ENCODE measurements around the gene LAPTM4A. TPM values are rescaled to one million over a fixed set of nuclear protein-coding genes. Genes with fewer than 3 reads are reported as not detected.
A peak's percentile ranks its signal among the peaks of the same experiment; 100 is the strongest.

LAPTM4A gene
- total and polyA plus RNA-seq, 10 donors = 54.9 to 158 (median 113) TPM

DNA sequence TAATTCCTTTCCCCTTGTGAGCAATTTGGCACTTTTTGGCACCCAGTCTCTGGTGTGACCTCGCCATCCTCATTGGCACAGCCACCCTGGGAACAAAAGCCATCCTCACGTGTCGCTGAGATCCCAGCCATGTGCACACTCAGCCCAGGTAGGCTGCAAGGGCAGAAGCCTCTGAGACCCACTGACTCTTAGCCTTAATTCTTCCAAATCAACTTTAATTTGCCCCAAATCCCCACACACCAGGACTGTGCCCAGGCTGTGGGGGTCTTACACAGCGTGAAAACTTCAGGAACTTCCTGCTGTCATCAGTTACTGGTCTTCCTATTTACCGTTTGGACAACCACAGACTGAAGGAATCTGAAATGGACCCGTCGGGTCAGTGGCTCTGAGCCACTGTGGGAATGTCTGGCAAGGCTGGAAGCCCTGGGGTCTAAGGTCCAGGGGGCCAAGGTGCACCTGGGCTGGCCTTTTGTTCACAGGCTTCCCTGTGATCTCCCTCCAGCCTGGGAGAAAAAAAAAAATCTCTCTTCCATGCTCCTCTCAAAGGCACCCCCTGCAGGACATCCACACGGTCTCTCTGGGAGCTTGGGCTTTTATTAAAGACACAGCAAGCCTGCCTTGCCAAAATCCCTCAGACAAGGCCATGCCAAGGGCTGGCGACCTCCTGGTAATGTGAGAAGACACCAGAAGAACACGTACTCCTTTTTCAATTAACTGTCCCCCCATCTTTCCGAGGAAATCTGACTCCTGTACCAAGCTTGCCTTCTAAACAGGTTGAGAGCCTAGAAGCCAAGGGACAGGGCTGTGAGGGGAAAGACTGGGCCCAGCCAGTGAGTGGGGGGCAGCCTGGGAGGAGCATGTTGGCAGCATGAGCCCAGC is 42.1 kb upstream of the LAPTM4A start:
- no peak for TF ChIP-seq POLR2AphosphoS5 (IDR thresholded peaks at IDR 0.05)
- TF ChIP-seq, protein P1, sequence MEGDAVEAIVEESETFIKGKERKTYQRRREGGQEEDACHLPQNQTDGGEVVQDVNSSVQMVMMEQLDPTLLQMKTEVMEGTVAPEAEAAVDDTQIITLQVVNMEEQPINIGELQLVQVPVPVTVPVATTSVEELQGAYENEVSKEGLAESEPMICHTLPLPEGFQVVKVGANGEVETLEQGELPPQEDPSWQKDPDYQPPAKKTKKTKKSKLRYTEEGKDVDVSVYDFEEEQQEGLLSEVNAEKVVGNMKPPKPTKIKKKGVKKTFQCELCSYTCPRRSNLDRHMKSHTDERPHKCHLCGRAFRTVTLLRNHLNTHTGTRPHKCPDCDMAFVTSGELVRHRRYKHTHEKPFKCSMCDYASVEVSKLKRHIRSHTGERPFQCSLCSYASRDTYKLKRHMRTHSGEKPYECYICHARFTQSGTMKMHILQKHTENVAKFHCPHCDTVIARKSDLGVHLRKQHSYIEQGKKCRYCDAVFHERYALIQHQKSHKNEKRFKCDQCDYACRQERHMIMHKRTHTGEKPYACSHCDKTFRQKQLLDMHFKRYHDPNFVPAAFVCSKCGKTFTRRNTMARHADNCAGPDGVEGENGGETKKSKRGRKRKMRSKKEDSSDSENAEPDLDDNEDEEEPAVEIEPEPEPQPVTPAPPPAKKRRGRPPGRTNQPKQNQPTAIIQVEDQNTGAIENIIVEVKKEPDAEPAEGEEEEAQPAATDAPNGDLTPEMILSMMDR (IDR thresholded peaks at IDR 0.05 in 8 of 11, conservative IDR thresholded peaks at IDR 0.05 in 3 of 11) = peak in 6 of 11 experiments; percentile 10 to 44 (median 30)
- Histone ChIP-seq H3K4me1 (peaks cover 0 to 8% (median 5%) of the 10 kb centered on the region in 6 donors), H3K27ac (no peak overlapping the region), H3K9me3 (no peaks in the 10 kb centered on the region), H3K27me3 (replicated peaks in 1 of 7) (peaks cover 0 to 28% (median 0%) of the 10 kb centered on the region in 7 donors), H3K4me3 (no peak overlapping the region), H3K36me3 (no peaks in the 10 kb centered on the region)
- WGBS, 5 donors = 53 to 69% (median 60%) methylated on average over 9 to 11 of the region's 11 CpGs
- intact Hi-C loops (cut with DNase I; ENCODE audit: low total_unique reads) = no loop called here
- no peak for DNase-seq

DNA sequence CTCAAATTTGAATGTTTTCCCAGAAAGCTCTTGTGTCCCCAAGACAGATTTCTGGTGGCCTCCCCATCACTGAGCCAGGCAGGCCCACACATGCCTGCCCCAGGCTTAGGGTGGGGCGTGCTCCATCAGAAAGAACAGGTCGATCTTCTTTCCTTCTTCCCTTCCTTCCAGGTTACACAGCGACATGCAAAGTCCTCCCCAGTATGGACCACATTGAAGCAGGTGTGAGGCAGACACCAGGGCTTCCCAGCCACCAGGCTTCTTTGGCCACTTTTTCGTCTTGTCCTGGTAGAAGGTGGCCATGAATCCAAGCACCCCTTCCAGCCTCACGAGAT is 41.4 kb upstream of the LAPTM4A start:
- Histone ChIP-seq H3K27ac (no peak overlapping the region), H3K4me1 (peaks cover 0 to 2% (median under 1%) of the 10 kb centered on the region in 6 donors), H3K36me3 (no peaks in the 10 kb centered on the region), H3K9me3 (no peaks in the 10 kb centered on the region), H3K27me3 (replicated peaks in 1 of 7) (peaks cover 0 to 25% (median 0%) of the 10 kb centered on the region in 7 donors), H3K4me3 (no peak overlapping the region)
- intact Hi-C loops (cut with DNase I; ENCODE audit: low total_unique reads) = no loop called here
- no peak for DNase-seq
- WGBS, 5 donors = 87 to 94% (median 88%) methylated on average over 5 of the region's 5 CpGs
- TF ChIP-seq, protein P1 (IDR thresholded peaks at IDR 0.05 in 8 of 11, conservative IDR thresholded peaks at IDR 0.05 in 3 of 11) = no peak
- TF ChIP-seq POLR2AphosphoS5 (IDR thresholded peaks at IDR 0.05) = no peak
- no peak for TF ChIP-seq POLR2A (IDR thresholded peaks at IDR 0.05)

DNA sequence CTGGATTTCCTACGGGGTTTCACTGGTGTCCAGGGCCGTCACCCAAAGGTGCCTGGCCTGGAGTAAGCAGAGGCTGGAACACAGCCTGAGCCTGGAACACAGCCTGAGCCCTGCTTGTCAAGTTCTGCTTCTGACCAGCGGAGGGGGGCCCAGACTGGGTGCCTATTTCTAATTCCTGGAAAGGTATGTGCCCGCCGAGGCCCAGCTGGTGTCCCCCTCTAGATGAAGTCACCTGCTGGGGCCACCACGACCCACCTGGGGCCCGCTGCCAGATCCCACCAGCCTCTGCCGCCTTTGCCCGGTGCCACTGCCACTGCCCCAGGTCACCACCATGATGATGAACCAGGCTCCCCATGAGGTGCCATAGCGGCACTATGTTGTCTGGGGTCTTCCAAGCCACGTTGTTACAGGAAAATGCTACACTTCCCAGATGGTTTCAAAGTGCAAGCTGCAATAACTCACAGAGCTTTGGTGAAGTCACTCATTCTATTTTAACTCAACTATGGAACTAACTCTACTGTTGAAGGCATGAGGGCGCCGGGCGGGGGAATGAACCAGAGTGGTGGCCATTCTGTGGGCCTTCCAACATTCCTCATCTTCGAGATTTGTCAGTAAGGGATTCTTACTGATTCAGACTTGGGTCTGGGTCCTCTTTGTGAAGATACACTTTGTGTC is 40.9 kb upstream of the LAPTM4A start:
- H3K27ac ChIP-seq = no peak overlapping the region
- peaks cover 0 to 20% (median 0%) of the 10 kb centered on the region in 7 donors for H3K27me3 ChIP-seq (replicated peaks in 1 of 7)
- intact Hi-C loops (cut with DNase I; ENCODE audit: low total_unique reads) = no loop called here
- H3K4me3 ChIP-seq = no peak overlapping the region
- no peak for DNase-seq
- H3K4me1 ChIP-seq = no peaks in the 10 kb centered on the region
- TF ChIP-seq, protein P1 (IDR thresholded peaks at IDR 0.05 in 8 of 11, conservative IDR thresholded peaks at IDR 0.05 in 3 of 11) = no peak
- TF ChIP-seq POLR2AphosphoS5 (IDR thresholded peaks at IDR 0.05) (no peak), POLR2A (IDR thresholded peaks at IDR 0.05) (no peak)
- H3K9me3 ChIP-seq = no peaks in the 10 kb centered on the region
- WGBS, 5 donors = 86 to 94% (median 89%) methylated on average over 9 to 15 of the region's 15 CpGs
- H3K36me3 ChIP-seq = no peaks in the 10 kb centered on the region

All from spleen (tissue), 11 donors.